HCEC 1CT (cell line): ENCODE data around the gene VCL.
"Not testable (repeated sequence)": the region's sequence is repeated elsewhere in the genome, so short reads cannot be mapped to it uniquely, and the experiment has no call there.

Source experiments
- DNase-seq: peaks from one replicate; pipeline ENCODE4 v3.0.0-alpha.2; 2017

Gene VCL

DNA sequence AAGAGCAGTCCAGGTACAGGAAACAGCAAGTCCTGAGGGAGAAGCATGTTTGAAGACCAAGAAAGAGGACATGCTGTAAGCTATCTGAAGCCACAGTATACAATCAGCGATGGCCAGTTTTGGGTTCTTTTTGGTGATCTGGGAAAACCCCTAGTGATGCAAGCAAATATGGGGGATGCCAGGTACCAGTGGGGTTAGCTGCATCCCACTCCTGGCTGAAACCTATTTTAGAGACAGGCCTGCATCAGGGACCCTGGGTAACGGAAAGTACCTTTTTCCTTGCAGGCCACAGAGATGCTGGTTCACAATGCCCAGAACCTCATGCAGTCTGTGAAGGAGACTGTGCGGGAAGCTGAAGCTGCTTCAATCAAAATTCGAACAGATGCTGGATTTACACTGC is 119.8 kb downstream of the VCL start:
- DNase-seq: no peak

GRCh38 chr10:74118804-74119203 is 120.9 kb downstream of the VCL start:
- DNase-seq: no peak

DNA sequence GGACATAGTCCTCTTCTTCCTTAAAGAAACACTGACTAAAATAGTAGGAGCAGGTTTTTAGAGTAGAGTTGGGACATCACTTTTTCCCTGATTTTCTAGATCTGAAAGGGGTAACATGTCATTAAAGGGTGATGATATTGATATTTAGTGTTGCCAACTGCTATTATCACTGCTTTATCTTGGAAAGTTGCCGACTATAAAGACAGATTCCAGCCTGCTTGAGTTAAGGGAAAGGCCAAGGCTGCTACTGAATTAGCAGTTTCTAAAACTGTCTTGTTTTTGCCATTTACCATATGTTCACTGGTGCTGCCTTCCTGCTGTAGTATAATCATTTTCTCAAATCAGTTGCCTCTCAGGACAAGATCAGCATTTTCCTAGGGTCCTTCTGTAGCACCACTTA is 123.0 kb downstream of the VCL start:
- DNase-seq: no peak

DNA sequence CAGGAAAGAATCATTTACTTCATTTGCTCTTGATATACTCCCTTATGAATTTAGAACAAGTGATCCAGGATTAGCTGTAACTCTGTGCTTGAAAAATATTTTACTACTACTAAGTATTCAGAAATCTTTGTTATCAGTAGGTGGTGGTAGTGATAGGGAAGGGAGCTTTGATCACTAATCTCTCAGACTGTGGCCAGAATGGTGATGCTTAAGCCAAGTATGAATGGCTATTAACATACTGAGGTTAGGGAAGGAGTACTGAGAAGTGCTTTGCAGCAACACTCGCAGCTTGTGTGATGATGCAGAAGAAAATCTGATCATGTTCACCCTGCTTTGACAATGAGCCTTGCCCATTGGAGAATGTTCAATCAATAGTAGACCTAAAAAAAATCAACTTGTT is 123.5 kb downstream of the VCL start:
- no peak for DNase-seq

DNA sequence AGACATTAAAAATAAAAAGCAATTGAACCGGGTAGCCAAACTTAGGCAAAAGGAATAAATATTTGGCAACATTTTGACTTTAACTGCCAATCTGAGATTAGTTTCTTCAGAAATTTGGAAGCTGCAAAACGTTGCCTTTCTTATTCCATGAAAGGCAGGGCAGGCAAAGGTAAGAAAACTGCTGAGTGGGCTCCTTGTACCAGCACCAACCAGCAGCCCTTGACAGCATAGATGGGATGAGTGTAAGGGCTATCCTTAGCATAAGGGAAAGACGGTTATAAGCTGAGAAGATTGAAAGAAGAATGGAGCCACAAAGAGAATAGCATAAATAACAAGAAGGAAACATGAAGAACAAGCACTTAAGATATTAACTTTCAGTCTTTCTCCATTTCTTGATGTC is 124.1 kb downstream of the VCL start:
- DNase-seq: no peak

DNA sequence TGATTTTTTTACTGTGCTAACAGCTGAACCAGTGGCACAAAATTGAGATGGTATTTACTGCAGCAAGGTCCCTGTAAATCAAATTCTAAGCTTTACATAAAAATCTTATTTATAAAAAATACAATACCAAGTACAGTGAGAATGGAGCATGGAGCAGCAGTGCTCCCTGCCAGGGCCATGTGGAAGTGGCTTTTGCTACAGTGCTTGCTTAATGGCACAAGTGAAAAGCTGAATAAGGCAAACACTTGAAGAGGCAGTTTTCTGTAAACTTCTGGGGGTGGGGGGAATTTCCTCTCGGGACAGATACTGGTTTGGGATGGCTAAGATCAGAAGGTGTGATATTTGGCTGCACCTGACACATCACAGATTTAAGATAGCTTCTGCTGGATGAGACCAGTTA is 125.2 kb downstream of the VCL start:
- DNase-seq: no peak

DNA sequence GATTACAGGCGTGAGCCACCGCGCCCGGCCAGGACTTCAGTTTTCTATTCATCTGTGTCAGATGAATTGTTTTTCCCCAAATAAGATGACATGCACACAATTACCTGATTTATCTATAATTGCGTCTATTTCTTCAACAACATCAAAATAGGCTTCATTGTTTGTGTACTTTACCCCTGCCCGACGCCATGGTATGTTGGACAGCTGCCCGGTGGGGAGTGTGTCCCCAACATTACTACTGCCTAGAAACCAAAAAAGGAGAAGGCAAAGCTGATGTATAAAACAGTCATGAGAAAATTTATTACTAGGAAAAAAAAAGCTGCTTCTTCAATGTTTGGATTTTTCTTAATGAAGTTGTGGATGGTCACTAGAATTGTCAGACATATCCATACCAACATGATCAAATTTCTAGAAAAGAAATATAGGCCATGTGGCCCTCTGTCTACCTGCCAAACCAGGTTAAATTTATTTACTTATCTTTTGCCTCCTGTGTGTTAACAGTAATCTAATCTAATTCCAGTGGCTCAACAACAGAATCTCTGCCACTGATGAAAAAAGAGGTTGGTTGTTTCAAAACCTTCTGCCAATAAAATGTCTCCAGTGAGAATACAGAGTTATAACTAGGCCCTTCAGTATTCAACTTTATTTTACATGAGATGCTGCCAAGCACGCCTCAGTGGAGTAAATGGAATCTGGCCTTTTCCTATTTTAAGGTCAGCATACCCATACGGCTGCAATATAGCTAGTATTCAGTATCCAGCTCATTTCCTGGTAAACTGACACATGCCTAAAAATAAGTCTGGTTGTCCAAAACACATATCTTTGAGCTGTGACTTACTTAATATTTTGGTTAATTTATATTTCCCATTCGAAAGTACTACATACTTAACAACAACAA is 136.3 kb downstream of the VCL start:
- DNase-seq: no peak

DNA sequence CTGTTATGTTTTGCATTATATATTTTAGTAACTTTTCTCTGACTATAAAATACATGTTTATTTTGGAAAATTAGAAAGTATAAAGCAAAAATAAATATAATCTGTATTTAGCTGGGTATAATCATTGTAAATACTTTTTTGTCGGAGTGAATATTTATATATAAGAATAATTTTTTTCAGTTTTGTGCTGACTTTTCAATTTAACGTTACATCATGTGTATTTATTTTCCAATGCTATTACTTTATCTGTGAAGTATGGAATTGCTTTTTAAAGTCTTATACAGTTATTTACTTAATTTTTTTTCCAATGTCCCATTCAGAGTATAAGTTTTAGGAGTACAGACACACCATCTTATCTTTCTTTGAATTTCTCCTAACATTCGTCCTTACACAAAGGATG is 137.5 kb downstream of the VCL start:
- no peak for DNase-seq

DNA sequence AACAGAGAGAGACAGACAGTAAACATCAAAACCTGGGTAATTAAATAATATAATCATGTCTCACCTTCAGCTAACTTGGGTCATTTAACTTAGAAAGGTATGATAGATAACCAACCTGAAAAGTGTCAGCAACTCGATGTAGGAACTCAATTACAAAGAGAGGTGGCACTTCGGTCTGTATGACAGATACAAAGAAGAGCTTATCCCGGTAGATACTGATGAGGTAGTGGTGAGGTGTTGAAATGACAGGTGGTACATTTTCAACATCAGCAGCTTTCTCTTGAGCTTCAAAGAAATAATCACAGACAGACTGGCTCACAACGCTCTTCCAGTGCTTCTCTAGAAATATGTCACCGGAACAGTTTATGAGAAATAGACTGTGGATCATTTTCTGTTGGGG is 140.1 kb downstream of the VCL start:
- DNase-seq: no peak

DNA sequence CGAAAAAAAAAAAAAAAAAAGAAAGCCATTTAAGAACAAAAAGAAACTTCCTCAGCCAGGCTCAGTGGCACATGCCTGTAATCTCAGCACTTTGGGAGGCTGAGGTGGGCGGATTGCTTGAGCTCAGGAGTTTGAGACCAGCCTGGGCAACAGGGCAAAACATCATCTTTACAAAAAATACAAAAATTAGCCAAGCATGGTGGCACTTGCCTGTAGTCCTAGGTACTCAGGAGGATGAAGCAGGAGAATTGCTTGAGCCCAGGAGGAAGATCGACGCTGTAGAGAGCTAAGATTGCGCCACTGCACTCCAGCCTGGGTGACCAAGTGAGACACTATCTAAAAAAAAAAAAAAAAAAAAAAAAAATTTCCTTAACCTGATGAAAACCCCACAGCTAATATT is 140.7 kb downstream of the VCL start:
- not testable (repeated sequence) for DNase-seq

DNA sequence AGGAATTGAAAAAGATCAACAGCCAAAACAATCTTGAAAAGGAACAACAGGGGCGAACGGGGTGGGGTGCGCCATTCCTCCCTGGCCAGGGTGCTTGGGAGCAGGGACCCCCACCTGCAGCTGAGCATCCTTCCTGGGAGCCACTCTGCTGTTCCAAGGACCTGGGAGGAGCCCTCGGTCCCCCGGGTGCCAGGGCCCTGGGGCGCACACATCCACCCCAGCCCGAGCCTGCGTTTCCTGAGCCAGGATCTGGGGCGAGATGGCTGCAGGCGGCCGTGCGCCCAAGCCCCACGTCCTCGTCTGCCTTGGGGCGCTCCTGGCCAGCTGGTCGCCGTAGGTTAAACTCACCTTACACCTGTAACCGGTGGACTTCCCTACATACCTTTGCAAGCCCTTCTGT is 142.1 kb downstream of the VCL start:
- DNase-seq: no peak

- DNase-seq: no peak
These were observed 142.6 kb downstream of the VCL start for GRCh38 chr10:74140553-74140952.

GRCh38 chr10:74145133-74145532 is 147.2 kb downstream of the VCL start:
- peak; percentile 70 for DNase-seq

GRCh38 chr10:74146980-74147379 is 149.1 kb downstream of the VCL start:
- not testable (repeated sequence) for DNase-seq

GRCh38 chr10:74150204-74150989 is 152.5 kb downstream of the VCL start, which contains the start of gene AP3M1:
TSS of gene AP3M1 (minus strand) at chr10:74150828. CDS start at chr10:74138379, 12,449 bp downstream.
- no peak for DNase-seq

- peak; percentile 97 for DNase-seq
These were observed 153.3 kb downstream of the VCL start, which contains the start of gene ADK for GRCh38 chr10:74150990-74151878. TSS of gene ADK (plus strand) at chr10:74151221. CDS start at chr10:74151279, 58 bp downstream.

GRCh38 chr10:74151879-74152722 is 154.2 kb downstream of the VCL start:
- peak; percentile 12 for DNase-seq

DNA sequence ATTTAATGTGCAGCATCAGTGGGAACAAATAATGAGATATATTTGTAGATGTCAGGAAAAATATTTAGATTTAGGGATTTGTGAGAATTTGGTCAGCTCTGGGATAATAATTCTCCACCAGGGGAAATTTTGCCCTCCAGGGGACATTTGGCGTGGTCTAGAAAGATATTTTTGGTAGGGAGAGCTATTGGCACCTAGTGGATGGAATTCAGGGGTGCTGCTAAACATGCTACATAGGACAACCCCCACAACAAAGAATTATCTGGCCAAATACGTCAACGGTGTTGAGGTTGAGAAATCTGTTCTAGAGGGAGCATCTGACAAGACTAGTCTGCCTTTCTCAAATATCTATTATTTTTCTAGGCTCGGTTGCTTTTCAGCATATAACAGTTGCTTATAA is 155.2 kb downstream of the VCL start:
- peak; percentile 90 for DNase-seq

DNA sequence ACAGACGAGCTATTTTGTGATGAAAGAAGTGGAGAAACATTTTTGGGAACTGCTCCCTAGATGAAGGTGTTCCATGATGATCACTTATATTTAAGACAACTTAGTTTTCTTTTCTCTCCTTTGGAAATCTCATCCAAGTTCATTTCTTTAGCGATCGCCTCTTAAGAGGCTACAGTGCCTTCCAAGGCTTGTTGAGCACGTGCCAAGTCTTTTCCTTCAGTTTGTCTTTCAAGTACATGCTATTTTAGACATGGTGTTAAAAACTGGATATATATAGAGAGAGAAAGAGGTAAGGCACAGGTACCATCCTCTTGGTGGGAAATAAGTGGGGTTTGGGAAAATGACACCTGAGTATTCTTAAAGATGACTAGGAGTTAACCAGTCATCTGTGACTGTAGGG is 155.8 kb downstream of the VCL start:
- no peak for DNase-seq

DNA sequence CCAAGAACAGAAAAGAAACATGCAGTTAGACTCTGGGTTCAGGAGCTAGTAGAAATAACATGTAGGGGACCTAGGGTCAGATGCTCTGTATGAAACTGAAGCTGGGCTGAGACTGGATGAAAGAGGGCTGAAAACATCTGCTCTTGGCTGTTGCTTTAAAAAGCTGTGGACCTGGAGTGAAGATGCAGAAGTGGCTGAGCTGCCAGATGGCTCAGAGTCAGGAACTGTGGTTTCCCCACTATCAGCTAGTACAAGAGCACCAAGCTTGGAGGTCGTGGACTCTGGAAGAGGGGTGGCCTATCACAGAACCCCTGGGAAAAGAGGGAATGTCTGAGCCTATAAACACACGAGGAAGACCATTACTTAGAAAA is 159.0 kb downstream of the VCL start:
- DNase-seq: no peak

DNA sequence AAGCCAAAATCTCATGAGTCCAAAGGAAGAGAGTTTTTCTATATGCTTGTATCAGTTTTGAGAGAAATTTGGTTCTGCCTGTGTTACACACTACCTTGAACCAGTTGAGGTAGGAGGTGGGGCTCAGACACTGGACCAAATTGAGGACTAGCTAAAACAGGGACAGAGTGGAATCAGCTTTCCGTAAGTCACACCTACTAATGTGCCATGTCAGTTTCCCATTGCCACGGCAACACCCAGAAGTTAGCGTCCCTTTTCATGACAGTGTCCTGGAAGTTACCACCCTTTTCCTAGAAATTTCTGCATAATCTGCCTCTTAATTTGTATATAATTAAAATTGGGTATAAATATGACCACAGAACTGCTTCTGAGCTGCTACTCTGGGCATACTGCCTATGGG is 162.1 kb downstream of the VCL start:
- DNase-seq: no peak
